HepG2 (cell line): Measurements from ENCODE around the gene WIZ. TPM values are rescaled to one million over a fixed set of nuclear protein-coding genes. Genes with fewer than 3 reads are reported as not detected.

Experiments
- AGO2 ChIP-seq: fragments of 200-400 bp; formaldehyde crosslinking; optimal IDR thresholded peaks from 2 replicates; pipeline ENCODE3; 2017; ENCODE audit warnings: mild to moderate bottlenecking, low read depth, low read length, moderate library complexity
- ATF3 ChIP-seq: sonication (generic); formaldehyde crosslinking; IDR thresholded peaks from 2 replicates; pipeline ENCODE4 v1.4.0; 2020; ENCODE audit warnings: missing genetic modification reagents
- FOXO1 ChIP-seq: sonication (generic); formaldehyde crosslinking; IDR thresholded peaks from 2 replicates; pipeline ENCODE4 v1.4.0; 2020; ENCODE audit warnings: missing genetic modification reagents
- HNF4G ChIP-seq, 2 experiments: sonication (generic) in 1 of 2; formaldehyde crosslinking in 1 of 2; IDR thresholded peaks; 2 replicates each; pipeline versions ENCODE4 v1.4.0 to v1.6.1; 2011 to 2020; ENCODE audit warnings: borderline replicate concordance in 2 of 2, low read depth in 2 of 2, mild to moderate bottlenecking in 2 of 2, low read length in 1 of 2, missing genetic modification reagents in 1 of 2, moderate library complexity in 1 of 2
- KDM5B ChIP-seq: sonication (generic); formaldehyde crosslinking; IDR thresholded peaks from 2 replicates; pipeline ENCODE4 v1.4.0; 2020; ENCODE audit warnings: missing genetic modification reagents, mild to moderate bottlenecking, borderline replicate concordance
- LBX2 ChIP-seq: sonication (generic); formaldehyde crosslinking; IDR thresholded peaks from 2 replicates; pipeline ENCODE4 v1.5.0; 2020; ENCODE audit warnings: missing genetic modification reagents, mild to moderate bottlenecking, borderline replicate concordance
- MTERF4 ChIP-seq: sonication (generic); formaldehyde crosslinking; IDR thresholded peaks from 2 replicates; pipeline ENCODE4 v1.8.0; 2023; ENCODE audit warnings: mild to moderate bottlenecking, missing genetic modification reagents
- NFATC3 ChIP-seq: sonication (generic); formaldehyde crosslinking; IDR thresholded peaks from 2 replicates; pipeline ENCODE4 v1.5.1; 2020; ENCODE audit warnings: mild to moderate bottlenecking, missing genetic modification reagents
- NFRKB ChIP-seq: fragments of 450-650 bp; IDR thresholded peaks from 2 replicates; pipeline ENCODE4 v1.6.1; 2017
- NPAS2 ChIP-seq: sonication (generic); formaldehyde crosslinking; IDR thresholded peaks from 2 replicates; pipeline ENCODE4 v1.8.0; 2022; ENCODE audit warnings: mild to moderate bottlenecking, missing genetic modification reagents, borderline replicate concordance
- PBX3 ChIP-seq: sonication (generic); formaldehyde crosslinking; IDR thresholded peaks from 2 replicates; pipeline ENCODE4 v1.8.1; 2023; ENCODE audit warnings: missing genetic modification reagents, inconsistent platforms, borderline replicate concordance
- PRMT3 ChIP-seq: sonication (generic); formaldehyde crosslinking; IDR thresholded peaks from 2 replicates; pipeline ENCODE4 v1.8.1; 2022; ENCODE audit warnings: low read depth, mild to moderate bottlenecking, moderate library complexity, missing genetic modification reagents, borderline replicate concordance
- SNAPC4 ChIP-seq: sonication (generic); formaldehyde crosslinking; IDR thresholded peaks from 2 replicates; pipeline ENCODE4 v1.4.0; 2020; ENCODE audit warnings: mild to moderate bottlenecking, missing genetic modification reagents
- SRY ChIP-seq: sonication (generic); formaldehyde crosslinking; IDR thresholded peaks from 2 replicates; pipeline ENCODE4 v1.8.0; 2022; ENCODE audit warnings: mild to moderate bottlenecking, missing genetic modification reagents
- ZMAT5 ChIP-seq: sonication (generic); formaldehyde crosslinking; IDR thresholded peaks from 2 replicates; pipeline ENCODE4 v1.5.0; 2020; ENCODE audit warnings: mild to moderate bottlenecking, low read depth, missing genetic modification reagents, borderline replicate concordance
- ZNF709 ChIP-seq: sonication (generic); formaldehyde crosslinking; IDR thresholded peaks from 2 replicates; pipeline ENCODE4 v1.5.0; 2020; ENCODE audit warnings: mild to moderate bottlenecking, missing genetic modification reagents
- ZNF737 ChIP-seq: sonication (generic); formaldehyde crosslinking; IDR thresholded peaks from 2 replicates; pipeline ENCODE4 v1.5.0; 2020; ENCODE audit warnings: missing genetic modification reagents, mild to moderate bottlenecking, borderline replicate concordance
- ZNF773 ChIP-seq: sonication (generic); formaldehyde crosslinking; IDR thresholded peaks from 2 replicates; pipeline ENCODE4 v1.4.0; 2020; ENCODE audit warnings: missing genetic modification reagents, borderline replicate concordance
- ZSCAN30 ChIP-seq: sonication (generic); formaldehyde crosslinking; IDR thresholded peaks from 2 replicates; pipeline ENCODE4 v1.5.0; 2020; ENCODE audit warnings: mild to moderate bottlenecking, missing genetic modification reagents
- polyA plus RNA-seq, 8 experiments: library from polyadenylated mRNA; depleted of rRNA in 3 of 8; stranded (reverse) in 7 of 8; unstranded in 1 of 8; fragments of >200 nt; fragmentation: Illumina TruSeq in 4 of 8; extraction: Trizol in 4 of 8; gene quantifications; 2 replicates each; pipeline versions ENCODE4 v1.2.1 to v1.2.3, GENCODE V29; 2011 to 2016; ENCODE audit warnings: low read depth in 4 of 8, missing spikeins in 1 of 8, mixed read lengths in 1 of 8; ENCODE audit not compliant: insufficient read depth in 1 of 8
- total RNA-seq, 5 experiments: library from RNA; depleted of rRNA; stranded (reverse); fragments of >200 nt; fragmentation: Illumina TruSeq; extraction: Trizol; gene quantifications; 2 replicates each; pipeline ENCODE4 v1.2.3, GENCODE V29; 2016; ENCODE audit warnings: low read depth in 1 of 5

The WIZ gene
- total and polyA plus RNA-seq, 2 of the 13 experiments (the other 11 are each of a cell fraction or from before 2014, with no cell fraction given) = 4.7 to 4.8 TPM

GRCh38 chr19:15479391-15480345, 29.9 kb upstream of the WIZ start, which contains the start of gene PGLYRP2 (continued):
- TF ChIP-seq ZNF737 = no peak
- peak; percentile 94 for TF ChIP-seq HNF4G (IDR thresholded peaks at IDR 0.05; ENCODE audit: borderline replicate concordance, low read depth, low read length)
- peak; percentile 85; the same call in 1 of the 2 replicates for TF ChIP-seq HNF4G (CRISPR knock-in tag; IDR thresholded peaks at IDR 0.05; ENCODE audit: borderline replicate concordance, low read depth)
- no peak for TF ChIP-seq PBX3 (CRISPR knock-in tag)
- no peak for TF ChIP-seq NFATC3
- TF ChIP-seq MTERF4 (CRISPR knock-in tag) = no peak
- TF ChIP-seq ZNF709 (CRISPR knock-in tag) = no peak
- no peak for TF ChIP-seq AGO2
- no peak for TF ChIP-seq NPAS2 (CRISPR knock-in tag)
- TF ChIP-seq SNAPC4 = no peak
- TF ChIP-seq ATF3 = no peak
- TF ChIP-seq ZNF773 (CRISPR knock-in tag) = no peak
- no peak for TF ChIP-seq ZSCAN30
- TF ChIP-seq ZMAT5 (CRISPR knock-in tag) = no peak
- no peak for TF ChIP-seq SRY (CRISPR knock-in tag)
- no peak for TF ChIP-seq LBX2 (CRISPR knock-in tag)
- TF ChIP-seq NFRKB = no peak
- TF ChIP-seq KDM5B (CRISPR knock-in tag) = peak; percentile 55; the same call in 1 of the 2 replicates
- no peak for TF ChIP-seq FOXO1
- TF ChIP-seq PRMT3 (CRISPR knock-in tag) = no peak
